Loucy (cell line): Measurements from ENCODE around the gene DNAH6.

ENCODE experiments used
- CTCF ChIP-seq: fragments of 200-600 bp; sonication (generic); conservative IDR thresholded peaks from 2 replicates; pipeline ENCODE4 v1.5.1; 2014; ENCODE audit warnings: mild to moderate bottlenecking, antibody characterized with exemption, low read length
- EZH2phosphoT487 ChIP-seq: fragments of 200-600 bp; IDR thresholded peaks from 2 replicates; pipeline ENCODE4 v1.6.1; 2018; ENCODE audit warnings: antibody characterized with exemption, mild to moderate bottlenecking, moderate library complexity, borderline replicate concordance

DNA sequence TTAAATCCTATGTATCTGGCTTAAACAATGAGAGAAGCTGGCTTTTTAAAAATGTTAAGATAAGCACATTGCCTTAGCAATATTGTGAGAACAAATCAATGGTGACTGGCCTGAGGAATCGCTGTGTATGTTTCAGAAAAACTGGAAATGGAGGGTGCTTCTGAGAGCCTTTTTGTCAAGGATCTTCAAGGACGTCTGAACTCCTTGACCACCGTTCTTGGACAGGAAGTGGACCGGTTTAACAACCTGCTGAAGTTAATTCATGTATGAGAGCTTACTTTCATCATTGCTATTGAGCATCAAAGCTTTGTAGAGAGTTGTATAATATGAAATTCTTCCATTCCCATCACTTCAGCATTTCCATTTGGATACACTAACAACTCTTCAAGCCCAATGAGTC lies 292.0 kb downstream of the DNAH6 start:
- no peak for TF ChIP-seq EZH2phosphoT487
- TF ChIP-seq CTCF: no peak
